NCI-H446 (cell line): ENCODE data around the gene ATL1.
A peak's percentile ranks its signal among the peaks of the same experiment; 100 is the strongest.
"Not testable (repeated sequence)": the region's sequence is repeated elsewhere in the genome, so short reads cannot be mapped to it uniquely, and the experiment has no call there.

Experiments
- DNase-seq, 2 experiments: peaks; one replicate each; lab custom pipeline; 2025; lab: John Stamatoyannopoulos, UW

The ATL1 gene

DNA sequence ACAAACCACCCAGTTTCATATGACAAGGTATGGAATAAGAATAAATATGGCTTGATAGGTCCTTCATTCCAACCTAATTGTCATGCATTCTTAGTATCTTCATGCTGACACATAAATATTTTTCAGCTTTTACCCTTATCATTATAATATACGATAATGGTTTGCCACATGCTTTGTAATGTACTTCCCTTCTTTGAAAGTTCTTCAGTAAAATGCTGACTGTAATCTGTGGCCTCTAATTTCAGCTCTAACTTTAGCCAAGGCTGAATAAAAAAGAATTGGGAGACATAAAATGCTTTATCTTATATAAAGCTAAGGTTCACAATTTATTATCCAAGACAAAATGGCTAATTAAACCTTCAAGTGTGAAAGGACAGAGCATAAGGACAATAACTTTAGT, 24.9 kb upstream of the ATL1 start:
- DNase-seq, result no peak

DNA sequence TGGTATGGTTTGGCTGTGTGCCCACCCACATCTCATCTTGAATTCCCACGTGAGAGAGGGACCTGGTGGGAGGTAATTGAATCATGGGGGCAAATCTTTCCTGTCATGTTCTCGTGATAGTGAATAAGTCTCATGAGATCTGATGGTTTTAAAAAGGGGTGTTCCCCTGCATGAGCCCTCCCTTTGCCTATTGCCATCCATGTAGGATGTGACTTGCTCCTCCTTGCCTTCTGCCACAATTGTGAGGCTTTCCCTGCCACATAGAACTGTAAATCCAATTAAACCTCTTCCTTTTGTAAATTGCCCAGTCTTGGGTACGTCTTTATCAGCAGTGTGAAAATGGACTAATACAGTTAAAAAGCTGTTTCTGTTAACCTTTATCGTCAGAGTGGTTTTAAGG, 21.9 kb upstream of the ATL1 start:
- DNase-seq, result not testable (repeated sequence)

DNA sequence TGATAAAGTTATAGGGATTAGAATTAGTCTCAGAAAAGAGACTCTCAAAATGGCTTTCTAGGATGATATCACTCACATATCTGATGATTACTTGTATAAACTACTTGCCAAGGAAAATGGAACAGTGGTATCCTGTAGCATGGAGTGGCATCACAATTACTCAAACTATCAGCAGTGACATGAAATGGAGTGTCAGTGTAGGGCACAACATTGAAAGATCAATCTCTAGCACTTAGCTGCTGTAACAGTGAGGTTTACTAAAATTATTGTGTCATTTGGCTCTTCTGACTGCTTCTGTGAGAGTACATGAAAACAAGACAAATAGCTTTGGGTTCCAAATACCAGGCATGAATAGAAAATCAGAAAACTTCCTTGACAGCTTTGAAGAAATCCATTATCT, 20.9 kb upstream of the ATL1 start:
- no peak for DNase-seq

DNA sequence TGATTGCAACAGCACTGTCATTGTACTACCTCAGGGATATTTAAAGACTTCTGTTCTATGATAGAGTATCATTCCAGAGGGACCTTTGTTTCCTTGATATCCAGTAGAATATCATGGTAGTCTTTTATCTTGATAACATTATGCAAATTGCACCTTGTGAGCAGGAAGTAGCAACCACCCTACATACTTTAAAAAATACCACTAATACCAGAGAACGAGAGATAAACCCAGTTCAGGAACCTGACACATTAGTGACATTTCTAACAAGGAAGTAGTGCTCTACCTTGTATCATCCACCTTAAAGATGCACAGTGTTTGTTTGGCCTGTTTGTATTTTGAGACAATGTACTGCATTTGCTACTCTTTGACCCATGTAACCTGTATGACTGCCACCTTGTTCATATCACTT, 18.8 kb upstream of the ATL1 start:
- DNase-seq, result no peak

DNA sequence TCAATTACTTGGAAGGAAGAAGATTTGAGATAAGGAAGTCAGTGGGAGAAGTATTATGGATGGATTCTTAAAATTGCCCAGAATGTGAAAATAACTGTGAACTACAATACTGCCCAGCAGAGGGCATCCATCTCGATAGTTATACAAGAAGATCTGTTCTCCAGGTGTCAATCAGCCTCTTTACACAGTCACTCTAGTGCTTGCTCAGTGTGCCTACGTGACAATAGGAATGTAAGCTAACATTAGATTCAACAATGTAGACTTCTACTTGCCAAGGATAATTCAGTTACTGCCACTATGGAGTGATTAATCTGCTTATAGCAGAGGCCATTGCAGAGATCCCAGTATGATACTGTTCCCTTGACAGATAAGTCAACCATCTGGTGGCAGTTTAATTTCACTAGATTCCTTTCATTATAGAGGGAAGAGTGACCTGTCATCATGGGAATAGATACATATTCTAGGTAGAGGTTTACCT, 17.0 kb upstream of the ATL1 start:
- peak; percentile 43 to 59 for DNase-seq

DNA sequence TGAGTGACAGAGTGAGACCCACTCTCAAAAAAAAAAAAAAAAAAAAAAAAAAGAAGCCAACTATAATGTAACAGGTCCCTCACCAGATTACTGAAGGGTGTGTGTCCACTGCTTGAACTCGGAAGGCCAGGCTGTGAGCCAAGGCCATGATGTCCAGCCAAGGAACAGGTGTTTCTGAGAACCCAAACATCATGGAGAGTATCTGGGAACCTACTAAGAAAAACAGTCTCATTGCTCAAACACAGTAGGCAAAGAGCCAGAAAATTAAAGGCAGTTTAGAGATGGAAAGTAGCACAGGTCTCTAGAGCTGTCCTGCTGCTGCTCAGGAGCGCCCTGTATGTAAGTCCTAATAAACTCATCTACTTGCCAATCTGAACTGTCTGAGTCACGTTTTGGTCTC, 15.0 kb upstream of the ATL1 start:
- peak in 1 of 2 experiments; percentile 15 for DNase-seq

DNA sequence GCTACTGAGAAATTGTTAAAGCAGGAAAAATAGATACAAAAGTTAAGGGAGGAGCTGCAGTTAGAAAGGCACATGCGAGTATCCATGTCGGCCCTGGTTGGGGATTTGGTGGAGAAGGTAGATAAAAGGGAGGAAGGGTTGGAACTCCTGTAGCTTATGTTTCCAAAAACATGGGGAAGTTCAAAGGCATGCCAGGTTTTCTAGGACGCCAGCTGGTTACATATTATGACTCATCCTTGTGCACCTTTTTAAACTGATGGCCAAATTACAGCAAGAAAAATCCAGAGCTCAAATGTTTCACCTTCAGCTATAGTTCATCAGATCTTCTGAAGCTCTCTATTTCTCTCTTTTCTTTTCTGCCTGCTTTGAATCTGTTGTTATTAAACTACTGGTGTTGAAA, 14.3 kb upstream of the ATL1 start:
- peak; percentile 10 to 37 for DNase-seq

DNA sequence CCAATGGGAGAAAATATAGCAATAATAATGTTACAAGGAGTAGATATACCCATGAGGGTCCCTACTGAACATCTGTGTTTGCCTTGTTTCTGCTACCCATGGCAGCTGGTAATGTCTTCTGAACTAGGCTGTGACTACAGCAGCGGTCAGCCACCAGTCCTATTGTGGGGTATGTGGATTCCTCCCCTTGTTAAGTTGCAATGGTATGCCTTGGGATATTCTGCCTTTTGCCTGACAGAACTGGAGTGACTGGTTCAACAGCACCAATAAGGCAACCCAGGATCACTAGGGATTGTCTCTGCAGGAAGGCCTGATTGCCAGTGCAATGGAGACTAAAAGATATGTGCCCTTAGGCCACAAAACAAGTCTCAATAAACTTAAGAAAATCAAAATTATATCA, 9.7 kb upstream of the ATL1 start:
- no peak for DNase-seq

DNA sequence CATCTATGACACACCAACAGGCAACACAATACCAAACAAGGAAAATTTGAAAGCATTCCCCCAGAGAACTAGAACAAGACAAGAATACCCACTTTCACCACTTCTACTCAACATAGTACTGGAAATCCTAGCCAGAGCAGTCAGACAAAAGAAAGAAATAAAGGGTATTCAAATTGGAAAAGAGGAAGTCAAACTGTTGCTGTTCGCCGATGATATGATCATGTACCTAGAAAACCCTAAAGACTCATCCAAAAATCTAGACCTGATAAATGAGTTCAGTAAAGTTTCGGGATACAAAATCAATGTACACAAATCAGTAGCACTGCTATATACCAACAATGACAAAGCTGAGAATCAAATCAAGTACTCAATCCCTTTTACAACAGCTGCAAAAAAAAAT, 8.1 kb upstream of the ATL1 start:
- DNase-seq, result no peak

DNA sequence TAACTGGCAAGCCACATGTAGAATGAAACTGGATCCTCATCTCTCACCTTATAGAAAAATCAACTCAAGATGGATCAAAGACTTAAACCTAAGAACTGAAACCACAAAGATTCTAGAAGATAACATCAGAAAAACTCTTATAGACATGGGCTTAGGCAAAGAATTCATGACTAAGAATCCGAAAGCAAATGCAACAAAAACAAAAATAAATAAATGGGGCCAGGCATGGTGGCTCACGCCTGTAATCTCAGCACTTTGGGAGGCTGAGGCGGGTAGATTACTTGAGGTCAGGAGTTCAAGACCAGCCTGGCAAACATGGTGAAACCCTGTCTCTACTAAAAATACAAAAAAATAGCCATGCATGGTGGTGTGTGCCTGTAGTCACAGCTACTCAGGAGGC, 7.1 kb upstream of the ATL1 start:
- DNase-seq, result not testable (repeated sequence)

DNA sequence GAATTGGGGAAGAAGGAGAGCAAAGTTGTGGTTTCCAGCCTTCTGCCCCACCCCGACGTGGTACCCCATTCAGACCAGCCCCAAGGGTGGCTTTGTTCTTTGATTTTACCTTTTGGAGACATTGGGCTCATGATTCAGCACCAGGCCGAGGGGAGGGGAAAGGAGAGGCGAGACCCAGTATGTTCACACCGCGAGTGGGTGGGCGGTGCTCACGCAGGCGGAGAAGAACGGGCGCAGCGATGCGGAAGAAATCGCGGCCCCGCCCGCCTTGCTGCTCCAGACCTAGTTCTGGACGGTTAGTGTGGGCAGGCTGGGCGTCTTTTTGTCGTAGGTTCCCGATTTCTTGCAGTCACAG, 963 bp downstream of the ATL1 start:
- peak; percentile 55 to 88 for DNase-seq

DNA sequence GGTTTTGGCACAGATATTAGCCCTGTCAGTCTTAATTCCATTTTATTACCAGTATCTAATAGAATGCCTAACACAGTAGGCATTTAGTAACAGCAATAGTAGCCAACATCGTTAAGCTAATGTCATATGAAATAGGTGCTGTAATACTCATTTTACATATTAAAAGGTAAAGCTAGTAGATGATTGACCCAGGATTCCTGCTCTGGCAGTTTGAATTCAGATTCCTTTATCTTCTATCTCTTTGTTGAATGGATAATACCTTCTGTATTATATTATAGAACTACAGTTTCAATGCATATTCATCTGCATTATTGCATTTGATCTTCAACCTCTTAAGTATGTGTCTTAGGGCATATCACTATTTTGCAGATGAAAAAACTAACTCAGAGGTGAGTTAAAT, 2.9 kb downstream of the ATL1 start:
- no peak for DNase-seq

DNA sequence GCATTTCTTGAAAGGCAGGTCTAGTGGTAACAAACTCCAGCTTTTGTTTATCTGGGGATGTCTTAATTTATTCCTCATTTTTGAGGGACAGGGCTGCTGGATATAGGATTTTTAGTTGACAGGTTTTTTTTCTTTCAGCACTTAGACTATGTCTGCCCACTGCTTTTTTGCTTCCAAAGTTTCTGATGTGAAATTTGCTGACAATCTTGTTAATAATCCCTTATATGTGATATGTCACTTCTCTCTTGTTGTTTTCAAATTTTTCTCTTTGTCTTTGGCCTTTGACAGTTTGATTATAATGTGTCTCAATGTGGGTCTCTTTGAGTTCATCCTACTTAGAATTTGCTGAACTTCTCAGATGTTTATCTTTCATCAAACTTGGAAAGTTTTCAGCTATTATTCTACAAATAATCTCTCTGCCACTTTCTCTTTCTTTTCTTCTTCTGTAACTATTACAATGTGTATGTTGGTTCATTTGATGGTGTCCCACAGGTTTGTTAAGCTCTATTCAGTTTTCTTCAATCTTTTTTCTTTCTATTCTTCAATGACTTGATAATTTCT, 9.8 kb downstream of the ATL1 start:
- no peak for DNase-seq

DNA sequence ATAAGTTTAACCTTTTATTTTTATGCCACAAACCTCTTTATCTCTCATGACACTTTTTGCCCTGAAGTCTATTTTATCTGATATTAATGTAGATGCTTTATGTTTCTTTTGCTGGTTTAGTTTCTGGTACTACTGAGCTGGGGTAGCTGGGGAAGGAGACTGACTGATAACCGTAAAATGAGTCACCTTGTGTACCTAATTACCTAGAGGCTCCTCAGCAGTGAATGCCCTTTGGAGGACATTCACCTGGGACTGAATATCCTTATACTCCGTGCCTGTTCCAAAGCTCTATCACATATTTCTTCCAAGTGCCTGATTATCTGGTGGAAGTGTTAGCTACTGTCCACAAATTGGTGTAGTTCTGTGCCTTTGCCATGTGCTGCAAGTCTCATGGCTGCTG, 13.9 kb downstream of the ATL1 start:
- DNase-seq, result no peak

DNA sequence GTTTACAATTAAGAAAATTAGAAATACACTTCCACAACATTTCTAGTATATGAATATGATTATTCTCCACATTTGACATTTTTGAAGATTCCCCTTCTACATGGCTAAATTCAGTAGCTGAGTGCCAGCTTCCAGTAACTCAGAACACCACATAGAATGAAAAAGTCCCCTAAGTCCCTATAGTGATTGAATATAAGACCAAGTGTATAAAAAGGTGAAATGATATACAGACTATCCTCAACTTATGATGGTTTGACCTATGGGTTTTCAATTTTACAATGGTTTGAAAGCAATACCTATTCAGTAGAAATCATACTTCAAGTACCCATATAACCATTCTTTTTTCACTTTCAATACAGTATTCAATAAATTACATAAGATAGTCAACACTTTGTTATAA, 15.8 kb downstream of the ATL1 start:
- DNase-seq, result no peak

DNA sequence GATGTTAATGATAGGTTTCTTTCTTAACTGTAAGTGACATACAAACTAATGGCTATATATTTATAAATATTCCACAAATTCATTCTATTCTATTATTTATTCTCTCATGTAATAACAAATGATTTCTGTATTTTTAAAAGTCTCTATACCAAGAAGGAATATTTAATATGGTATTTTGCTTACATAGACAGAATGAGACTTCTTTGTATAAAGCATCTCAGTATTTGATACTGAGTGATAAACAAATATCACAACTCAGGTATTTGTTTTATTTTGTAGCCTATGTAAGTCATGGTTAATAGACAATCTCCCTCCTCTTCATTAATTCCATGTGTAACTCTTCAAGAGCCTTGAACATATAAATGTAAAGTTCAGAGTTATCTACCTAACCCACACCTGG, 18.0 kb downstream of the ATL1 start:
- DNase-seq, result no peak

DNA sequence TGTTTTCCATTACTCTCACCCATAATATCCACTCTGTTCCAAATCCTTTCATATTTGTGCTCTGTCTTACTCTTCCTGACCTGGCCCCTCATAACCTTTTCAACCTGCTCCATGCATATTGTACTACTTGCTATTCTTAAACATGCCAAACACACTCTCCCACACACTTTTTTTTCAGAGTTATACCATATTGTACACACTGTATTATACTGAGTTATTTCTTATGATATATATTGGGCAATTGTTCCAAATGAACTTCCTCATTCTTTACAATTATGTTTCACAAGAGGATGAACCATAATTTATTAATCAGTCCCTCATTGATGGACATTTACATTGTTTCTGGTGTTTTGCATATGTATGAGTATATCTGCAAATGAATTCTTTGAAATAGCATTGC, 18.5 kb downstream of the ATL1 start:
- DNase-seq, result no peak

DNA sequence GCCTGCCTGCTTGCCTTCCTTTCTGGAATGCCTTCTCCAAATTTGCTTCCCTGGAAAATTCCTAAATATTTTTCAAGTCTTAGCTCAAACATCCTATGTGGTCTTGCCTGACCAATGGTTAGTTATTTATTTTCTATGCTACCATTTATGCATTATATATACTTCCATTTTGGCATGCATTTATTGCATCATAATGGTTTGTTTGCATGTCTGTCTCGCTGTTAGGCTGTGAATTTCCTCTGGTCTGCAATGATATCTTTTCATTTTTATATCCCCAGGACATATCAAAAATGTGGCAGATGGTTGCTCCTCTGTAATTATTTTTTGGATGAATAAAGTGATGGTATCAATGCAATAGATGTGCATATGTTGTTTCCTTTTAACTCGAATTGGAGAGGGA, 30.5 kb downstream of the ATL1 start:
- no peak for DNase-seq

DNA sequence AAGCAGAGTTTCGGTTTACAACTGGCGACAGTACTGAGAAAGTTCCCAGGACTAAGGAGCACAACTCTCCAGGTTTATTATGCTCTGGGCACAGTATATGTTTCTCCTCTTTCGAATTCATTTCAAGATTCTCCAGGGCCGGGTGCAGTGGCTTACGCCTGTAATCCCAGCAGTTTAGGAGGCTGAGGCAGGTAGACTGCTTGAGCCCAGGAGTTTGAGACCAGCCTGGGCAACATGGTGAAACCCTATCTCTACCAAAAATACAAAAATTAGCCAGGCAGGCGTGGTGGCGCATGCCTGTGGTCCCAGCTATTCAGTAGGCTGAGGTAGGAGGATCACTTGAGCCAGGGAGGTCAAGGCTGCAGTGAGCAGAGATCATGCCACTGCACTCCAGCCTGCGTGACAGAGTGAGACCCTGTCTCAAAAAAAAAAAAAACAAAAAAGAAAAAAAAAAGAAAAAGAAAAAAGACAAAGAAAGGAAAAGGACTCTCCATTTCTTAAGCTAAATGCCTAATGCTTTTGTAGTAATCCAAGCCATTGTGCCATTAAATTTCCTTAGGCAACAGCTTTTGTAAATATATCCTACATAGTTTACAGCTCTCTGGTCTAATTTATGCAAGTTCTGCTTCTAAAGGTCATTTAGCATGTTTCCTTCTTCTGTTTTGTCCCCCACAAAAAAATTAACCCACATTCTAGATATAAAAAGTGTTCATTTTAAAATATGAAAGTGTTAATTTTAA, 34.8 kb downstream of the ATL1 start:
- DNase-seq, result no peak

DNA sequence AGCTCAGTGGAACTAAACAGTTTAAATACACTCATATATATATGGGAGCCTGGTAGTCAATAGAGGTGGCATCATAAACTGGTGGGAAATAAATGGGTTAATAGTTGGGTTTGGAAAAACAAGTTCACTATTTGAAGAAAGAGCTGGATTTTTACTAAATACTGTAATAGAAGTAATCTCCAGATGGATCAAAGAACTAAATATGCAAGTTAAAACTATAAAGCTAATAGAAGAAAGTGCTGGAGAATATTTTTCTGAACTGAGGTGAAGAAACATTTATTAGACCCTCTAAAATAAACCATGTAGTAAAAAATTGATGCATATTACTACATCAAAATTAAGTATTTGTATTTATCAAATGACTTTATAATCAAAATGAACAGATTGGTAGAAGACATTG, 38.8 kb downstream of the ATL1 start:
- no peak for DNase-seq

DNA sequence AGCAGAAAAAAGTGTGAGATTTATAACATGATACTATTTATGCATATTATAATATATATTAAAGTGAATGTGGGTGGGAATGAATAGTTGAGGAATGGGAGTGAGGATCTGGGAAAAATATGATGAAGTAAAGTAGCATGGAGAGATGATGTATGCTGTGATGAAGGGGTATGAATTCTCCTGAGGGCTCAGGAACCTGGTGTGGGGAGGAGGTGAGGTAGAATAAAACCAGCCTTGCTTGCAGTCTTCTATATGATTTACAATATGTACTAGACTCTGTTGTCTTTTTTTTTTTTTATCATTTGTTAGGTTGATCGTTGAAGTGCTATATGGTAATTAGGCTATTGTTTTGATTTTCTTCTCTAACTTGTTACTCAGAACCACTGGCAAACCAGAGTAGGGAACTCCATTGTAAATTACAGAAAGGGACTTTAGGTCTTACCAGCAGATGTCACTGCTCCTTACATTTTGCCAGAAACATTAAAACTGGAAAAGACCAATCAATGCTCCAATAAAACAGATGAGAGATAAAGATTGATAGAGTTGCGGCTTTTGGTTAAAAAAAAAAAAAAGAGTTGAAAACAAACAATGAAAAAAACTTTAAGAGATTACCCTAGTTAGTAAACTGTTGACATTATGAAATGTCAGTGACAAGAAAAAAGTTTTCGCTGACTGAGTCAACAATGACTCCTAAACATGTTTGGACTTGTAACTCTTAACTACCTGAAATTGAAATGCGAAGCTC, 39.9 kb downstream of the ATL1 start:
- DNase-seq, result no peak

DNA sequence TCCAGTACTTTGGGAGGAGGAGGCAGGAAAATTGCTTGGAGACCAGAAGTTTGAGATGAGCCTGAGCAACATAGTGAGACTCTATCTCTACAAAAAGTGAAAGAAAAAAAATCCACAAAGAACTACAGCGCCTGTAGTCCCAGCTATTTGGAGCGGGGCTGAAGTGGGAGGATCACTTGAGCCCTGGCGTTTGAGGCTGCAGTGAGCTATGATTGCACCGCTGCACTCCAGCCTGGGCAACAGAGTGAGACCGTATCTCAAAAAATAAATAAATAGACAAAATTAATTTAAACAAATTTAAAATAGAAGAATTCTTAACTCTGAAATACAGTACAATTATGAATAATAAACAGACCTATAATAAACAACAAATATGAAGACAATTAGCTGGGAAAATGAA, 40.9 kb downstream of the ATL1 start:
- no peak for DNase-seq

DNA sequence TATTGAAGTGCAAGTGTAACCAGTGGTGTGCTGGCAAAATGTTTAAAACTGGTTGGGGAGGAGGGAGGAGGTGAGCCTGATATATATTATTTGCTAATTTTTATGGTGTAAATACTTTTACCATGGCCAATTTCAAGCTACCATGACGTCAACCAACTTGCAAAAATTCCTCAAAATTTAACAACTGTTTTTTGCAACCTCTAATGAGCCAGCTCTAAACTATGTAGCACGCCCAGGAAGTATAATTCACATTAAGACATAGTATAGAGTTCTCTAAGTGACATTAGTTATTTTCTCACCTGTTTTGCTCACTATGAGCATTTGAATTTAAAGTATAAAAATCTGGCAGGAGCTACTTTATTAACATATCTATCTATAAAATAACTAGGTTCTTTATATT, 41.4 kb downstream of the ATL1 start:
- DNase-seq, result no peak
